ENCODE measurements around the gene CDC40. TPM values are rescaled to one million over a fixed set of nuclear protein-coding genes. Genes with fewer than 3 reads are reported as not detected.

The CDC40 gene
- total and polyA plus RNA-seq, 10 of the 15 experiments (the other 5 are each of a cell fraction or from before 2014, with no cell fraction given) = 20.1 to 35.5 (median 26.1) TPM

GRCh38 chr6:110214338-110214737 lies 34.1 kb downstream of the CDC40 start:
- H3K4me2 ChIP-seq (ENCODE audit: control insufficient read depth, insufficient read depth) = no peak overlapping the region
- no peaks in the 10 kb centered on the region for H3K79me2 ChIP-seq (ENCODE audit: control insufficient read depth, insufficient read depth, low read length)
- no peak overlapping the region for H2AFZ ChIP-seq (ENCODE audit: control insufficient read depth, low read depth, low read length)
- BruUV-seq (replicated peaks) = no TSS peak
- no peak overlapping the region for H3K9ac ChIP-seq (ENCODE audit: control insufficient read depth, insufficient read depth, low read length)
- CTCF ChIA-PET = interaction anchor here (1.7 kb wide), 1 partner anchor 15 kb away, joined by 3 read pairs; no protein-coding TSS in a partner anchor
- no peak overlapping the region for H3K4me3 ChIP-seq
- no peaks in the 10 kb centered on the region for H3K9me3 ChIP-seq (replicated peaks; ENCODE audit: control insufficient read depth, insufficient read depth, low read length)
- TF ChIP-seq, protein P1, sequence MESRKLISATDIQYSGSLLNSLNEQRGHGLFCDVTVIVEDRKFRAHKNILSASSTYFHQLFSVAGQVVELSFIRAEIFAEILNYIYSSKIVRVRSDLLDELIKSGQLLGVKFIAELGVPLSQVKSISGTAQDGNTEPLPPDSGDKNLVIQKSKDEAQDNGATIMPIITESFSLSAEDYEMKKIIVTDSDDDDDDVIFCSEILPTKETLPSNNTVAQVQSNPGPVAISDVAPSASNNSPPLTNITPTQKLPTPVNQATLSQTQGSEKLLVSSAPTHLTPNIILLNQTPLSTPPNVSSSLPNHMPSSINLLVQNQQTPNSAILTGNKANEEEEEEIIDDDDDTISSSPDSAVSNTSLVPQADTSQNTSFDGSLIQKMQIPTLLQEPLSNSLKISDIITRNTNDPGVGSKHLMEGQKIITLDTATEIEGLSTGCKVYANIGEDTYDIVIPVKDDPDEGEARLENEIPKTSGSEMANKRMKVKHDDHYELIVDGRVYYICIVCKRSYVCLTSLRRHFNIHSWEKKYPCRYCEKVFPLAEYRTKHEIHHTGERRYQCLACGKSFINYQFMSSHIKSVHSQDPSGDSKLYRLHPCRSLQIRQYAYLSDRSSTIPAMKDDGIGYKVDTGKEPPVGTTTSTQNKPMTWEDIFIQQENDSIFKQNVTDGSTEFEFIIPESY (IDR thresholded peaks at IDR 0.05) = no peak
- DNase-seq (ENCODE audit: low read depth, low spot score) (no peak), FAIRE-seq (no peak), ATAC-seq (no peak)
- in situ Hi-C loops (cut with MboI) (no loop called here), intact Hi-C loops (cut with micrococcal nuclease; ENCODE audit: unreplicated experiment) (no loop called here)
- H4K20me1 ChIP-seq (ENCODE audit: control insufficient read depth, insufficient read depth) = no peaks in the 10 kb centered on the region
- POLR2A ChIA-PET = no interaction called here
- SMC1A ChIA-PET (ENCODE audit: uncharacterized antibody, unreplicated experiment) = interaction anchor here (0.9 to 1.8 kb wide), 4 partner anchors 8 to 34 kb away, joined by 3 to 6 read pairs (median 4); partner anchors contain the start of genes CDC40 and WASF1
- H3K27ac ChIP-seq (ENCODE audit: control insufficient read depth, insufficient read depth) = no peak overlapping the region
- RAD21 ChIA-PET (ENCODE audit: unreplicated experiment) = interaction anchor here (1.9 kb wide), 1 partner anchor 36 kb away, joined by 4 read pairs; no protein-coding TSS in a partner anchor
- WGBS (ENCODE audit: insufficient coverage, insufficient replicate concordance, low lambda C conversion rate, missing lambda C conversion rate) = 0% methylated on average over 1 of the region's 1 CpG
- peaks cover 2 to 9% of the 10 kb centered on the region in 2 experiments; a peak in 3 of 4 replicates for H3K36me3 ChIP-seq (ENCODE audit: control insufficient read depth in 2 of 2, insufficient read depth in 2 of 2, low read length in 1 of 2)
- no peaks in the 10 kb centered on the region for H3K27me3 ChIP-seq (replicated peaks in 1 of 2; ENCODE audit: control insufficient read depth in 2 of 2, insufficient read depth in 2 of 2, low read length in 1 of 2)
- H3K4me1 ChIP-seq (ENCODE audit: control insufficient read depth, insufficient read depth, low read length) = no peaks in the 10 kb centered on the region

GRCh38 chr6:110216140-110216539 lies 35.9 kb downstream of the CDC40 start:
- in situ Hi-C loops (cut with MboI) (no loop called here), intact Hi-C loops (cut with micrococcal nuclease; ENCODE audit: unreplicated experiment) (no loop called here)
- no TSS peak for BruUV-seq (replicated peaks)
- no peak overlapping the region for H2AFZ ChIP-seq (ENCODE audit: control insufficient read depth, low read depth, low read length)
- ChIA-PET CTCF (interaction anchor here (0.9 to 1.4 kb wide), 2 partner anchors 9 to 18 kb away, joined by 3 read pairs; no protein-coding TSS in a partner anchor), POLR2A (no interaction called here), RAD21 (ENCODE audit: unreplicated experiment) (interaction anchor here (0.6 kb wide), 1 partner anchor 731 kb away, joined by 3 read pairs; no protein-coding TSS in a partner anchor), SMC1A (ENCODE audit: uncharacterized antibody, unreplicated experiment) (interaction anchor here (1.8 to 3.6 kb wide), 2 partner anchors 10 to 16 kb away, joined by 6 to 21 read pairs; no protein-coding TSS in a partner anchor)
- no peak overlapping the region for H3K4me3 ChIP-seq
- H3K36me3 ChIP-seq (ENCODE audit: control insufficient read depth in 2 of 2, insufficient read depth in 2 of 2, low read length in 1 of 2) = peaks cover 2 to 13% of the 10 kb centered on the region in 2 experiments
- no peaks in the 10 kb centered on the region for H3K27me3 ChIP-seq (replicated peaks in 1 of 2; ENCODE audit: control insufficient read depth in 2 of 2, insufficient read depth in 2 of 2, low read length in 1 of 2)
- H3K4me2 ChIP-seq (ENCODE audit: control insufficient read depth, insufficient read depth) = no peak overlapping the region
- no peak overlapping the region for H3K27ac ChIP-seq (ENCODE audit: control insufficient read depth, insufficient read depth)
- FAIRE-seq = no peak
- no peaks in the 10 kb centered on the region for H4K20me1 ChIP-seq (ENCODE audit: control insufficient read depth, insufficient read depth)
- no peak for ATAC-seq
- WGBS (ENCODE audit: insufficient coverage, insufficient replicate concordance, low lambda C conversion rate, missing lambda C conversion rate) = 98% methylated on average over 5 of the region's 5 CpGs
- DNase-seq (ENCODE audit: low read depth, low spot score) = no peak
- H3K4me1 ChIP-seq (ENCODE audit: control insufficient read depth, insufficient read depth, low read length) = no peaks in the 10 kb centered on the region
- H3K79me2 ChIP-seq (ENCODE audit: control insufficient read depth, insufficient read depth, low read length) = no peaks in the 10 kb centered on the region
- H3K9ac ChIP-seq (ENCODE audit: control insufficient read depth, insufficient read depth, low read length) = no peak overlapping the region
- H3K9me3 ChIP-seq (replicated peaks; ENCODE audit: control insufficient read depth, insufficient read depth, low read length) = no peaks in the 10 kb centered on the region
- TF ChIP-seq YBX1 (IDR thresholded peaks at IDR 0.05) = no peak
- TF ChIP-seq, protein P2, sequence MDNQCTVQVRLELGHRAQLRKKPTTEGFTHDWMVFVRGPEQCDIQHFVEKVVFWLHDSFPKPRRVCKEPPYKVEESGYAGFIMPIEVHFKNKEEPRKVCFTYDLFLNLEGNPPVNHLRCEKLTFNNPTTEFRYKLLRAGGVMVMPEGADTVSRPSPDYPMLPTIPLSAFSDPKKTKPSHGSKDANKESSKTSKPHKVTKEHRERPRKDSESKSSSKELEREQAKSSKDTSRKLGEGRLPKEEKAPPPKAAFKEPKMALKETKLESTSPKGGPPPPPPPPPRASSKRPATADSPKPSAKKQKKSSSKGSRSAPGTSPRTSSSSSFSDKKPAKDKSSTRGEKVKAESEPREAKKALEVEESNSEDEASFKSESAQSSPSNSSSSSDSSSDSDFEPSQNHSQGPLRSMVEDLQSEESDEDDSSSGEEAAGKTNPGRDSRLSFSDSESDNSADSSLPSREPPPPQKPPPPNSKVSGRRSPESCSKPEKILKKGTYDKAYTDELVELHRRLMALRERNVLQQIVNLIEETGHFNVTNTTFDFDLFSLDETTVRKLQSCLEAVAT (IDR thresholded peaks at IDR 0.05) = no peak
- no peak for TF ChIP-seq JUNB (IDR thresholded peaks at IDR 0.05)
- TF ChIP-seq CHD1 (IDR thresholded peaks at IDR 0.05; ENCODE audit: low read depth, low read length) = no peak
- TF ChIP-seq HDAC2 (IDR thresholded peaks at IDR 0.05) = no peak
- TF ChIP-seq ZSCAN29 (IDR thresholded peaks at IDR 0.05) = no peak
- TF ChIP-seq PAX8 (IDR thresholded peaks at IDR 0.05) = no peak
- TF ChIP-seq, protein P3, sequence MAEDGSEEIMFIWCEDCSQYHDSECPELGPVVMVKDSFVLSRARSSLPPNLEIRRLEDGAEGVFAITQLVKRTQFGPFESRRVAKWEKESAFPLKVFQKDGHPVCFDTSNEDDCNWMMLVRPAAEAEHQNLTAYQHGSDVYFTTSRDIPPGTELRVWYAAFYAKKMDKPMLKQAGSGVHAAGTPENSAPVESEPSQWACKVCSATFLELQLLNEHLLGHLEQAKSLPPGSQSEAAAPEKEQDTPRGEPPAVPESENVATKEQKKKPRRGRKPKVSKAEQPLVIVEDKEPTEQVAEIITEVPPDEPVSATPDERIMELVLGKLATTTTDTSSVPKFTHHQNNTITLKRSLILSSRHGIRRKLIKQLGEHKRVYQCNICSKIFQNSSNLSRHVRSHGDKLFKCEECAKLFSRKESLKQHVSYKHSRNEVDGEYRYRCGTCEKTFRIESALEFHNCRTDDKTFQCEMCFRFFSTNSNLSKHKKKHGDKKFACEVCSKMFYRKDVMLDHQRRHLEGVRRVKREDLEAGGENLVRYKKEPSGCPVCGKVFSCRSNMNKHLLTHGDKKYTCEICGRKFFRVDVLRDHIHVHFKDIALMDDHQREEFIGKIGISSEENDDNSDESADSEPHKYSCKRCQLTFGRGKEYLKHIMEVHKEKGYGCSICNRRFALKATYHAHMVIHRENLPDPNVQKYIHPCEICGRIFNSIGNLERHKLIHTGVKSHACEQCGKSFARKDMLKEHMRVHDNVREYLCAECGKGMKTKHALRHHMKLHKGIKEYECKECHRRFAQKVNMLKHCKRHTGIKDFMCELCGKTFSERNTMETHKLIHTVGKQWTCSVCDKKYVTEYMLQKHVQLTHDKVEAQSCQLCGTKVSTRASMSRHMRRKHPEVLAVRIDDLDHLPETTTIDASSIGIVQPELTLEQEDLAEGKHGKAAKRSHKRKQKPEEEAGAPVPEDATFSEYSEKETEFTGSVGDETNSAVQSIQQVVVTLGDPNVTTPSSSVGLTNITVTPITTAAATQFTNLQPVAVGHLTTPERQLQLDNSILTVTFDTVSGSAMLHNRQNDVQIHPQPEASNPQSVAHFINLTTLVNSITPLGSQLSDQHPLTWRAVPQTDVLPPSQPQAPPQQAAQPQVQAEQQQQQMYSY (CRISPR knock-in tag; IDR thresholded peaks at IDR 0.05) = no peak
- no peak for TF ChIP-seq PML (IDR thresholded peaks at IDR 0.05; ENCODE audit: low read length)
- no peak for TF ChIP-seq SPI1 (IDR thresholded peaks at IDR 0.05; ENCODE audit: borderline replicate concordance, insufficient read depth, low read depth, low read length)
